Anterior cingulate cortex (tissue), 58 donors: ENCODE results near the gene MX2.
A peak's percentile ranks its signal among the peaks of the same experiment; 100 is the strongest.

Source experiments
- DNase-seq, 58 donors: peaks; one replicate each; lab custom pipeline; 2025; lab: John Stamatoyannopoulos, UW

The MX2 gene

DNA sequence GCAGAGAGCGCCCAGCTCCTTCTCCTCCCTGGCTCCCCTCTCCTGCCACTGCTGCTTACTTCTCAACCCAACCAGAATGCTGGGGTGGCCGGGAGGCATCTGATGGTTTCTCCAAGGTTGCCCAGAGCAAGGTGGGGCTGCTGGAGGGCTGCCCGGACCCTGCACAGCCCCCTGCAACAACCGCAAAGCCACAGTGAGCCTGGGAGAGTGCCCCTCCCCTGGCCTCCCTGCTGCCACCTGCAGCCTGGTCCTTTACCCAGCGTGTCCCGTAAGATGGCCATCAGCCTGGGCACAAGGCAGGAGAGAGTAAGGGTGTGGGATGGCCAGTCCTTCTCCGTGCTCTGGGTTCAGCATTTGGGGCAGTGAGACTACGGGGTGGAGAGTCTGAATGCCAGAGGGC, 17.0 kb downstream of the MX2 start:
- DNase-seq, result no peak

GRCh38 chr21:41379901-41380300, 18.1 kb downstream of the MX2 start:
- DNase-seq, result no peak

- no peak for DNase-seq
Observed at GRCh38 chr21:41381731-41382130, 19.9 kb downstream of the MX2 start.

DNA sequence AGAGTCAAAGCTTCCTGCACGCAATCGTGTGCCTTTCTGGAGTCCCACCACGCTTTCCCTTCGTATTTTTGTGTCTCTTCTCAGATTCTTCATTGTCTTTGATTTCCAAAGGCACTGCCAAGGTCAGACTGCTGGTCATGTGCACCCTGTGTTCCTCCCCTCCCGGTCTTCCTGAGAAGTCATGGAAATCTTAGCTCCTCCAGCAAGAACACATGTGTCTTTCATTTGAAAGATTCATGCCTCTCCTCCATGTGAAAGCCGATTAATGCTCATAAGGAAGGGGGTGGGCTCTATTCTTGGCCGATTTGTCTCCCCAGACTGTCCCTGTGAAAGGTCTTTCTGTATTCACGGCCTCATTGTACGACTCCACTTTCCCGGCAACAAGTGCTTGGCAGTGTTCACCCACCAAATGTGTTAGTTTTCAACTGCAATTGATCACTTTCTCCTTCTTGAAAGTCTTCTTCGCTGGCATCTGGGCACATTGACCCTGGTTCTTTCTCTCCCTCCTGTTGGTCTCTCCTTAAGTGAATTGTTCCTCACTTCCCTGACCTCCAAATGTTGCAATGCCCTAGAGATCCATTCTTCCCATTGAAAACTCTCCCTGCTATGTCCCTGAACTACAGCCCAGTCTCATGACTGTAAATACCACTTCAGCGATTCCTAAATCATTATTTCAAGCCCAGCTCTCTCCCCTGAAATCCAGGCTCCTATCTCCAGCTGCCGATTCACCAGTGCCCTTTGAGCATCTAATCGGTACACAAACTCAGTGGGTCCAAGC, 25.4 kb downstream of the MX2 start:
- DNase-seq, result no peak

GRCh38 chr21:41387824-41388223, 26.0 kb downstream of the MX2 start:
- DNase-seq, result no peak

GRCh38 chr21:41388259-41388658, 26.4 kb downstream of the MX2 start:
- no peak for DNase-seq

- DNase-seq, result no peak
Observed at GRCh38 chr21:41390043-41390639, 28.3 kb downstream of the MX2 start.

- DNase-seq, result no peak
Observed at GRCh38 chr21:41393876-41394465, 32.1 kb downstream of the MX2 start.

GRCh38 chr21:41396558-41397075, 34.8 kb downstream of the MX2 start:
- peak in 3 of 58 donors; percentile 4 to 31 (median 6) for DNase-seq

DNA sequence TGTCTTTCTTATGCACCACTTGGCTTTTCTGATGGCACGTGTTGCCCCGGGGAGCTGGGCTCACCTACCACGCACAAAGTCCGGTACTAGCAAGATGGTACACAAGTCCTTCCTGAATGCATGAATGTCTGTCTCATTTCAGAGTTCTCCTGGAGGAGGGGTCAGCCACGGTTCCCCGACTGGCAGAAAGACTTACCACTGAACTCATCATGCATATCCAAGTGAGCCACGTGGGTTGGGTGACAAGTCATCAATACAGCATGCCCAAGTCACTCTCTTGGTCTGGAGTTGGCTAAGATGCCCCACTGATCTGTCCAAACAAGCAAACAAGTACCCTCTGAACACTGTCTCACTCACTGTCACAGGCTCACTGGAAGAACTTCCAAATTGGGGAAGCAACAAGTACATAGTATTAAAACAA, 35.7 kb downstream of the MX2 start:
- no peak for DNase-seq

GRCh38 chr21:41398251-41398650, 36.4 kb downstream of the MX2 start:
- no peak for DNase-seq

DNA sequence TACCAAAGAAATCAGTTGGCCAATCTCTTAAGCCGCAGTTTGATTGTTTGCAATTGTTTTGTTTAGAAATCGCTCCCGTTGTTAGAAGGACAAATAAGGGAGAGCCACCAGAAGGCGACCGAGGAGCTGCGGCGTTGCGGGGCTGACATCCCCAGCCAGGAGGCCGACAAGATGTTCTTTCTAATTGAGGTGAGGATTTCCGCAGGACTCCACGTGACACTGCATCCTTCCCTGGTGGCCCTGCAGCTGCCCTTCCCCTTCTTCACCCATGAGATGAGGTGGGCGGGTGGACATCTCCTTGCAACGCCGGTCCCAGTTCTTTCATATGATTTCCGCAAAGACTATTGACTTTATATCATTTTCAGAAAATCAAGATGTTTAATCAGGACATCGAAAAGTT, 37.0 kb downstream of the MX2 start:
- DNase-seq, result no peak

- no peak for DNase-seq
Observed at GRCh38 chr21:41399246-41399800, 37.5 kb downstream of the MX2 start.

DNA sequence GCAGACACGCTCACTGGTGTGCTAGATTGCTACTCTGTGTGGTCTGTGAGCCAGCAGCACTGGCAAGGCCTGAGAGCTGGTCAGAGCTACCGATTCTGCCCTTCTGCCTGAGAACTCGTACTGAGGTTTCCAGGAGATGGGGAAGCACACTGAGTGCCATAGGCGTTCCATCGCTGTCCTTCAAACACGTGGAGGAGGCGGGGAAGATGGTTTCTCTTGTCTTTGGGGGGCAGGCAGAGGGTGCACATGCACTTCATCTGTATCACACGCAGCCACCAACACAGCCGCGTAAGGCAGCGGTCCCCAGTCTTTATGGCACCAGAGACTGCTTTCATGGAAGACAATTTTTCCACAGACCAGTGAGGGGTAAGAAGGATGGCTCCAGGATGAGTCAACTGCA, 40.4 kb downstream of the MX2 start:
- no peak for DNase-seq

DNA sequence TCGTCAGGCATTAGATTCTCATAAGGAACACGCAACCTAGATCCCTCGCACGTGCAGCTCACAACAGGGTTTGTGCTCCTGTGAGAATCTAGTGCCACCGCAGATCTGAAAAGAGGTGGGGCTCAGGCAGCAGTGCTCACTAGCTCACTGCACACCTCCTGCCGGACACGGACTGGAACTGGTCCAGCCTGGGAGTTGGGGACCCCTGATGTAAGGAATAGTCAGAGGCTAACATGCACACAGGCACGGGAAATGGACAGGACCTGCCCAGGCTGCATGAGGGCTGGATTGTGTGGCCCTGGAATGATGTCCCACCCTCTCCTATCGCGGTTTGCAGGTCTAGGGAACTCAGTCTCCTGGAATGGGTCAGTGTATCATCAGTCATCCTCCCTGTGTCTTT, 41.0 kb downstream of the MX2 start:
- no peak for DNase-seq

GRCh38 chr21:41403331-41403730, 41.5 kb downstream of the MX2 start:
- no peak for DNase-seq

DNA sequence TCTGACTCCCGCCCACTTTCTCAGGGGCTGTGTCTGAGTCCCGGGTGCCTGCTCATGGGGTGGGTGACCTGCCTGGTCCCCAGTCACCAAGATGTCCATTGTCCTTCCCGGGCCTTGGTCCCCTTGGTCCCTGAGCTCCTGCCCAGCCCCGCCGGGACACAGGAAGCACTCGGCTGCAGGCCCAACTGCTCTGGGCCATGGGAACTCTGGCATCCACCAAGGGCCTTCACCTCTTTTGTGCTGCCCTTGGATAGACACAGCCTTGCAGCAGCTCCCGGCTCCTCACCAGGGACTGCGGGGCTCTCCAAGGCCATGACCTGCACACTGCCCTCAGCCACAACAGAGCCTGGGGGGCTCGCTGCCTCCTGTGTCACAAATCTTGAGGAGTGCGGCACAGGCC, 42.1 kb downstream of the MX2 start:
- no peak for DNase-seq

DNA sequence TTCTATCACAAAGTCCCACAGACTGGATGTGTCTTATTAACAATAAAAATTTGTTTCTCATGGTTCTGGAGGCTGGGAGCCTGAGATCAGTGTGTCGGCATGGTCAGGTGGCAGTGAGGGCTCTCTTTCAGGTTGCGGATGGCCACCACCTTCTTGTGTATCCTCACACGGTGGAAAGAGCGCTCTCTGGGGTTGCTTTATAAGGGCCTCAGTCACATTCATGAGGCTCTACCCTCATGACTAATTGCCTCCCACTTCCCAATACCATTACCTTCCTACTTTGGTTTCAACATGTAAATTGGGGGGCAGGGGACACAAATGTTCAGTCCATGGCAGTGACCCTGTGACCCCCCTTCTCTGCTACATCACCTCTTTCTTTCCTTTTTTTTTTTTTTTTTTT, 43.5 kb downstream of the MX2 start:
- DNase-seq, result no peak

GRCh38 chr21:41406340-41406739, 44.5 kb downstream of the MX2 start:
- no peak for DNase-seq

GRCh38 chr21:41407541-41408460, 46.0 kb downstream of the MX2 start:
- no peak for DNase-seq
